ENCODE data around the gene GRID2. TPM values are rescaled to one million over a fixed set of nuclear protein-coding genes. Genes with fewer than 3 reads are reported as not detected.

The GRID2 gene
- total and polyA plus RNA-seq, 10 of the 15 experiments (the other 5 are each of a cell fraction or from before 2014, with no cell fraction given), result not detected

DNA sequence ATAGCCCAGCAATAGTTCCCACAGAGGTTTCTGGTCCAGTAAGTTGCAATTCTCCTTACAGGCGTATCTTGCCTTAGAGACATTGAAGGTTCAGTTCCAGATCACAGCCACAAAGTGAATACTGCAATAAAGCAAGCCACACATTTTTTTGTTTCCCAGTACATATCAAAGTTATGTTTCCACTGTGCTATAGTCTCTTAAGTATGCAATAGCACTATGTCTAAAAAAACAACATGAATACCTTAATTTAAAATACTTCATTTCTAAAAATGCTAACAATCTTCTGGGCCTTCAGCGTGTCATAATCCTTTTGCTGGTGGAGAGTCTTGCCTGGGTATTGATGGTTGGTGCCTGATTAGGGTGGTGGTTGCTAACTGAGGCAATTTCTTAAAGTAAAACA is 659.1 kb downstream of the GRID2 start:
- Histone ChIP-seq H3K27me3 (replicated peaks in 1 of 2; ENCODE audit: control insufficient read depth in 2 of 2, insufficient read depth in 2 of 2, low read length in 1 of 2) (no peaks in the 10 kb centered on the region), H3K4me2 (ENCODE audit: control insufficient read depth, insufficient read depth) (no peak overlapping the region), H3K4me3 (no peak overlapping the region), H3K79me2 (ENCODE audit: control insufficient read depth, insufficient read depth, low read length) (no peaks in the 10 kb centered on the region), H3K4me1 (ENCODE audit: control insufficient read depth, insufficient read depth, low read length) (no peaks in the 10 kb centered on the region), H2AFZ (ENCODE audit: control insufficient read depth, low read depth, low read length) (no peak overlapping the region), H3K9me3 (replicated peaks; ENCODE audit: control insufficient read depth, insufficient read depth, low read length) (no peaks in the 10 kb centered on the region), H3K36me3 (ENCODE audit: control insufficient read depth in 2 of 2, insufficient read depth in 2 of 2, low read length in 1 of 2) (no peaks in the 10 kb centered on the region), H3K27ac (ENCODE audit: control insufficient read depth, insufficient read depth) (no peak overlapping the region), H4K20me1 (ENCODE audit: control insufficient read depth, insufficient read depth) (no peaks in the 10 kb centered on the region), H3K9ac (ENCODE audit: control insufficient read depth, insufficient read depth, low read length) (no peak overlapping the region)
- ChIA-PET POLR2A (no interaction called here), CTCF (no interaction called here), RAD21 (ENCODE audit: unreplicated experiment) (no interaction called here), SMC1A (ENCODE audit: uncharacterized antibody, unreplicated experiment) (no interaction called here)
- TF ChIP-seq IKZF1 (conservative IDR thresholded peaks at IDR 0.05) (no peak), FOXK2 (IDR thresholded peaks at IDR 0.05) (no peak), SIX5 (IDR thresholded peaks at IDR 0.05; ENCODE audit: low read depth, low read length, severe bottlenecking) (no peak)
- 19% methylated on average over 2 of the region's 2 CpGs for WGBS (ENCODE audit: insufficient coverage, insufficient replicate concordance, low lambda C conversion rate, missing lambda C conversion rate)
- BruUV-seq (replicated peaks), result no TSS peak
- FAIRE-seq (no peak), DNase-seq (ENCODE audit: low read depth, low spot score) (no peak), ATAC-seq (no peak)
- in situ Hi-C loops (cut with MboI) (no loop called here), intact Hi-C loops (cut with micrococcal nuclease; ENCODE audit: unreplicated experiment) (no loop called here)

DNA sequence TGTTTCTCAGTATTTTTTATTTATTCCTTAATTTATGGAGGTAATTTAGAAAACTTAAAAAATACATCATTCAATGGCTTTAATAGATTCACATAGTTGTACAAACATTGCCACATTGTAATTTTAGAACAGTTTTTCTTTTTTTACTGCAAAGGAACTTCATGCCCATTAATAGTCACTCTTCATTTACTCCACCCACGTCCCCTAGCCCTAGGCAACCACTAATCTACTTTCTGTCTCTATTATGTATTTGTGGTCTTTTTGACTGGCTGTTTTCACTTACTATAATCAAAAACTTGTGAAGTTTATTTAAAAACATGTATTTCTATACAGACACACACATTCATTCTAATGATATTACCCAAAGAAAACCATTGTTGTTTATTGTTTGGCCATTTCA is 664.8 kb downstream of the GRID2 start:
- POLR2A ChIA-PET, result no interaction called here
- Histone ChIP-seq H3K27me3 (replicated peaks in 1 of 2; ENCODE audit: control insufficient read depth in 2 of 2, insufficient read depth in 2 of 2, low read length in 1 of 2) (no peaks in the 10 kb centered on the region), H3K4me3 (no peak overlapping the region), H3K9ac (ENCODE audit: control insufficient read depth, insufficient read depth, low read length) (no peak overlapping the region), H3K27ac (ENCODE audit: control insufficient read depth, insufficient read depth) (no peak overlapping the region), H3K36me3 (ENCODE audit: control insufficient read depth in 2 of 2, insufficient read depth in 2 of 2, low read length in 1 of 2) (no peaks in the 10 kb centered on the region), H2AFZ (ENCODE audit: control insufficient read depth, low read depth, low read length) (no peak overlapping the region), H4K20me1 (ENCODE audit: control insufficient read depth, insufficient read depth) (no peaks in the 10 kb centered on the region), H3K9me3 (replicated peaks; ENCODE audit: control insufficient read depth, insufficient read depth, low read length) (no peaks in the 10 kb centered on the region), H3K4me1 (ENCODE audit: control insufficient read depth, insufficient read depth, low read length) (no peaks in the 10 kb centered on the region), H3K4me2 (ENCODE audit: control insufficient read depth, insufficient read depth) (no peak overlapping the region), H3K79me2 (ENCODE audit: control insufficient read depth, insufficient read depth, low read length) (no peaks in the 10 kb centered on the region)
- FAIRE-seq (no peak), DNase-seq (ENCODE audit: low read depth, low spot score) (no peak), ATAC-seq (no peak)
- TF ChIP-seq HDAC2 (IDR thresholded peaks at IDR 0.05) (no peak), ESRRA (IDR thresholded peaks at IDR 0.05; ENCODE audit: low read length) (no peak), RBBP5 (conservative IDR thresholded peaks at IDR 0.05) (no peak), SMAD5 (IDR thresholded peaks at IDR 0.05; ENCODE audit: low read depth) (no peak)
- TF ChIP-seq, protein P1, sequence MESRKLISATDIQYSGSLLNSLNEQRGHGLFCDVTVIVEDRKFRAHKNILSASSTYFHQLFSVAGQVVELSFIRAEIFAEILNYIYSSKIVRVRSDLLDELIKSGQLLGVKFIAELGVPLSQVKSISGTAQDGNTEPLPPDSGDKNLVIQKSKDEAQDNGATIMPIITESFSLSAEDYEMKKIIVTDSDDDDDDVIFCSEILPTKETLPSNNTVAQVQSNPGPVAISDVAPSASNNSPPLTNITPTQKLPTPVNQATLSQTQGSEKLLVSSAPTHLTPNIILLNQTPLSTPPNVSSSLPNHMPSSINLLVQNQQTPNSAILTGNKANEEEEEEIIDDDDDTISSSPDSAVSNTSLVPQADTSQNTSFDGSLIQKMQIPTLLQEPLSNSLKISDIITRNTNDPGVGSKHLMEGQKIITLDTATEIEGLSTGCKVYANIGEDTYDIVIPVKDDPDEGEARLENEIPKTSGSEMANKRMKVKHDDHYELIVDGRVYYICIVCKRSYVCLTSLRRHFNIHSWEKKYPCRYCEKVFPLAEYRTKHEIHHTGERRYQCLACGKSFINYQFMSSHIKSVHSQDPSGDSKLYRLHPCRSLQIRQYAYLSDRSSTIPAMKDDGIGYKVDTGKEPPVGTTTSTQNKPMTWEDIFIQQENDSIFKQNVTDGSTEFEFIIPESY (IDR thresholded peaks at IDR 0.05), result no peak
- RAD21 ChIA-PET (ENCODE audit: unreplicated experiment), result no interaction called here
- 0% methylated on average over 1 of the region's 1 CpG for WGBS (ENCODE audit: insufficient coverage, insufficient replicate concordance, low lambda C conversion rate, missing lambda C conversion rate)
- SMC1A ChIA-PET (ENCODE audit: uncharacterized antibody, unreplicated experiment), result no interaction called here
- intact Hi-C loops (cut with micrococcal nuclease; ENCODE audit: unreplicated experiment), result no loop called here
- no TSS peak for BruUV-seq (replicated peaks)
- CTCF ChIA-PET, result no interaction called here
- in situ Hi-C loops (cut with MboI), result no loop called here

All from GM12878 (cell line).